HG03520 (cell line): ENCODE results near the gene GRM1.
A peak's percentile ranks its signal among the peaks of the same experiment; 100 is the strongest.

ENCODE experiments used
- ATAC-seq: cut with Tn5 transposase; IDR thresholded peaks from one replicate; pipeline ENCODE4 v1.9.1; 2021; ENCODE audit warnings: mild to moderate bottlenecking, moderate library complexity; ENCODE audit not compliant: unreplicated experiment

The GRM1 gene

GRCh38 chr6:146310628-146311027 is 281.8 kb downstream of the GRM1 start:
- no peak for ATAC-seq

DNA sequence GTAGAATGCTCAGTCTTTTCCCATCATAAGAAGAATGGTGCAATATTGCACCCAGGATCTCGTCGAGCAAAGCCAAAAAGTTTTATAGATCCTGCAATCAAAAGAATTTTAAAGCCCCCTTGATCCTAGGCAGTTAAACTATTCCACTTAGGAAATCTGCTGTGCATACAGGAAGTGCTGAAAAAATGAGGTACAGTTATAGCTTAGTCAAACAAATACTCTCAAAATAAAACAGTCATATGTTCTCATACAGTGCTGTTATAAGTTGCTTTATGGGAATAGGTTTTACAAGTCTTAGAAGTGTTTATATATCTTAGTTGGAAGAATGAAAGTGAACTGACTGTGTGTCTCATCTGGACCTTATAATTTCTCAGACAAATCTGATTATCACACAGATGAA is 282.2 kb downstream of the GRM1 start:
- ATAC-seq, result no peak

DNA sequence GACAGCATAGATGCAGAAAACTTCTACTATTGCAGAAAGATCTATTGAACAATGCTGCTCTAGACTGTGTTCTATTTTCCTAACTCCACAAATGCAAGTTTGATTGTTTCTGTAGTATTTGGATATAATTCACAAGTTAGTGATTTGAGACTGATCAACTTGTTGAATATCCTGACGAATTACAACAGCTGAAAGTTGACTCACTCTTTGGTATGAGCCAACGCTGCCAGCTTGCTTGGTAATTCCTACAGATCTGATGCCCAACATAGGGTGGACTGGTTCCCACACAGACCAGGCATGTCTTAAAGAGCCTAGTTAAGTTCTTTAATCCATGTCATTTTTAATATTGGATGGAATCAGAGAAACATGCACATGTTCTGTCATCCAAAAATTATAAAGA is 283.7 kb downstream of the GRM1 start:
- no peak for ATAC-seq

GRCh38 chr6:146315381-146316174 is 286.7 kb downstream of the GRM1 start:
- no peak for ATAC-seq

DNA sequence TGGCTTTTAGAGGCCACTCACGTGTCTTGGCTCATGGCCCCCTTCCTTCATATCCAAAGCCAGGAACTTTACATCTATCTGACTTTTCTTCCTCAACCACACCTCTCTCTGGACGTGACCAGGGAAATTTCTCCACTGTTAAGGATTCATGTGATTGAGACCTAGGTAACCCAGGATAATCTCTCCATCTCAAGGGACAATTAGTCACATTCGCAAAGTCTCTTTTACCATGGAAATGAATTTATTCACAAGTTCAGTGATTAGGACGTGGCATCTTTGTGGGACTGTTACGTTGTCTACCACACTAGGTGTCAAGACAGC is 287.3 kb downstream of the GRM1 start:
- no peak for ATAC-seq

GRCh38 chr6:146331013-146331412 is 302.2 kb downstream of the GRM1 start:
- no peak for ATAC-seq

DNA sequence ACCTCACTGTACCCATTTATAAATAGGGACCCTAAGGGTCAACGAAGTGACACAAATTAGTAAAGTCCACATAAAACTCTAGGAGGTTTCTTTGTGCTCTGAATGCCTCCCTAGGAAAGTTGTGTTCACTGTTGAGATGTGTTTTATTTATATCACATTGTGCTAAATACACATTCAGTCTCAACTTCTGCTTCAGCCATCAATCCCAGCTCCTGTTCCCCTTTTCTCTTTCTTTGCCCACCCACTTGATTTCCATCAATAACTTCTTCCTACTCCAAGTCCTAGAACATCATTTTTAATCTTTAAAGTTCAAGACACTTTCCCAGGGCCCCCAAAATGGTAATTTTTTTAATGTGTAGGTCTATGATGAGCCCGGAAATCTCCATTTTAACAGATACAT is 306.5 kb downstream of the GRM1 start:
- ATAC-seq, result no peak

DNA sequence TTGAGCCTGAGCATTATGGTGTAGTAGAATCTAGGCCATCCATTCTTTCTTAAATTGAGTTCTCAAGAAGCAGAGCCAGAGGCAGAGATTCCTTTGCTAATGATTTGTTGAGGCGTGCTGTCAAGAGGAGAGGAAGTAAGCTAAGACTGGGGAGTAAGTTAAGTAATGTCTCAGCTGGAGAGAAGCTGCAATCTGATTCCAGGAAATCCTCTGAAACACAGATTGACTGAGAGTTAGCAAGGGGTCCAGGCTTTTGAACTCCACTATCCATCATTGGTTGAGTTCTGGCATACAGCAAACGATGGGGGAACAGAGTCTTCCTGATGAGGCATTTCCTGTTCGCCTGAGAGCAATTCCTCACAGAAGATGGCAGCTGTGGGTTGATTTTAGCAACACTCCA is 307.3 kb downstream of the GRM1 start:
- ATAC-seq, result no peak

DNA sequence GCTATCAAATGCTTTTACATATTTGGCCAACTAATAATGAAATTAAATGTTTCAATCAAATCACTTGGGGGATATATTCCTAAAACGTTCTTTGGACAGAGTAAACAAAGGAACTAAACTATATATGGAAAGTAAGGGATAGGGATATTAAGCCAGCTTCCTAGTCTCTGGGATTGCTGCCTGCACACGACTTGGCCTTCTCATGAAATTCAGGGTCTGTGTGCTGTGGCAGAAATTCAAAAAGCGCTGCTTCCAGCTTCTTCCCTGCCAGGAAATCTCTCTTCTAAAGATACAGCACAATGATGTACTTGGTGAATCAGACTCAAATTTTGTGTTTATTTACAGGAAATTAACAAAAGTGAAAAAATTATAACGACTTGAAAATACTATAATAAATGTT is 308.5 kb downstream of the GRM1 start:
- ATAC-seq, result no peak

DNA sequence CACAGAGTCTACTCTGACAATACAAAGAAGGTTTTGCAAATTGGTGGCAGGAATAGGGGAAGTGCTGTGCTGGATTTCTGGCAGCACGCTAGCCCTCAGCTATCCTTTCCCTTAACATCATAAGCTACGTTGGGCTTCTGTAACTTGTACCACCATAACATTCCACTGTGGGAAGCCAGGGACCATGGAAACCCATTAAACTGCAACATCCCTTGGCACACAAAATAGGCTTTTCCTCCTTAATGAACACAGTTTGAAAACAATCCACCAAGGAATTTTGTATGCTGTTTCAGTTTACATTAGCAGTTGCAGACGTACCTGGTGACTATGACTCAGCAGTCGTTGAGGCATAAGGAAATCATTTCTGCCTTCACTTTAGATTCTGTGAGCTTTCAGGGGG is 310.9 kb downstream of the GRM1 start:
- no peak for ATAC-seq

- ATAC-seq, result no peak
Observed at GRCh38 chr6:146341493-146342230, 312.8 kb downstream of the GRM1 start.

GRCh38 chr6:146345598-146345997 is 316.7 kb downstream of the GRM1 start:
- no peak for ATAC-seq

DNA sequence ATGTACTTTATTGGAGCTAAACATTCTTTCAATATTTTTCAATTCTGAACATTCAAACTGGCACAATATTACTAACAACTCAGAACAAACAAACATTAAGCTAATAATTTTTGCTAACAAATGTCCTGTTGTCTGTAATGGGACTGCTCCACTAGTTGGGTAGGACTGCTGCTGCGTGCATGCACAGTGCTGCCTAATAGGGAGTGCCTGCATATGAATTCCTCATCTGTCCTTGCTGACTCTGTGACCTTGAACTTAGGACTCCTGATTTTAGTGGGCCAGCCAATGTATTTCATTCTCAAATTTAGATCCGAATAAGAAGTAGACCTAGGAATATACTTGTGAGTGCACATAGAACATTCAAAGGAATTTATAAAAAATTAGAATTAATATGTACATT is 318.2 kb downstream of the GRM1 start:
- ATAC-seq, result no peak

DNA sequence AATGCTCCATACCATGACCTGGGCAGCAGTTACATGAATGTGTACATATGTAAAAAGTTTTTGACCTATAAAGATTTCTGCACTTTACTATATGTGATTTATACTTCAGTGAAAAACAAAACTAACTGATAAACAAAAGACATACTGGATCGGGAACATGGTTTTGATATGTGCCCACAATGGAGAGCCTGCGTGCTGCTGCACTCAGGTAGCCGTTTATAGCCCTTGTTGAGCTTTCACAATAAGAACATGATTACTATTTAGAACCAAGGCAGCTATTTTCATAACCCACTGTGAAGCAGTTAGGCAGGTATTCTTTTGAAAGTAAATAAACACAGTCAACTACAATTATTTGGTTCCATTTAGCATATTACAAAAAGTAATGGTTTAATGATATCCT is 318.8 kb downstream of the GRM1 start:
- ATAC-seq, result no peak

DNA sequence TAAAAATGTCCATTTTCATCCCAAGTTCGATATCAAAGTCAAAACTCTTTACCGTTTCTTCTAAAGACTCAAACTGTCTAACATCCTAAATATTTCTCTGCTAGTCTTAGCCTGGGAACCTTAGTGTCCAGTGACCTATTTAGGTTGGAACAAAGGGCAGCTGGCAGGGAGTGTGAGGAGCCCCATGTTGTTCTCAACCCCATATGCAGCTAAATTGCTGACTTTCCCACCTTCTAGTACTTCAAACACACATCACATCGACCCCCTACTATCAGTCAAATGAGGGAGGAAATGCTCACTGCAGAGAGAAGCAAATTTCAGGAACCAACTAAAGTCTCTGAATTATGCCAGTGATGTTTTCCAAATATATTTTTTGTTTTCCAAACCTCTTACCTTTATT is 322.2 kb downstream of the GRM1 start:
- ATAC-seq, result no peak

DNA sequence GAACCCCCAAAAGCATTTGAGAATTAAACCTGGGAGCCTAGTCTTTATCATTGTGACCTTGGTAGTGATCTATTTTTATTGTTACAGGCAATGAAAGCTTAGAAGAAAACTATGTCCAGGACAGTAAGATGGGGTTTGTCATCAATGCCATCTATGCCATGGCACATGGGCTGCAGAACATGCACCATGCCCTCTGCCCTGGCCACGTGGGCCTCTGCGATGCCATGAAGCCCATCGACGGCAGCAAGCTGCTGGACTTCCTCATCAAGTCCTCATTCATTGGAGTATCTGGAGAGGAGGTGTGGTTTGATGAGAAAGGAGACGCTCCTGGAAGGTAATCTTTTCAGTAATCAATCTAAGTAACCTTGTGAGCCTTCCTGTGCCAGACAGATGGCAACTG is 323.3 kb downstream of the GRM1 start:
- ATAC-seq, result no peak

- ATAC-seq, result no peak
Observed at GRCh38 chr6:146354451-146354850, 325.6 kb downstream of the GRM1 start.

DNA sequence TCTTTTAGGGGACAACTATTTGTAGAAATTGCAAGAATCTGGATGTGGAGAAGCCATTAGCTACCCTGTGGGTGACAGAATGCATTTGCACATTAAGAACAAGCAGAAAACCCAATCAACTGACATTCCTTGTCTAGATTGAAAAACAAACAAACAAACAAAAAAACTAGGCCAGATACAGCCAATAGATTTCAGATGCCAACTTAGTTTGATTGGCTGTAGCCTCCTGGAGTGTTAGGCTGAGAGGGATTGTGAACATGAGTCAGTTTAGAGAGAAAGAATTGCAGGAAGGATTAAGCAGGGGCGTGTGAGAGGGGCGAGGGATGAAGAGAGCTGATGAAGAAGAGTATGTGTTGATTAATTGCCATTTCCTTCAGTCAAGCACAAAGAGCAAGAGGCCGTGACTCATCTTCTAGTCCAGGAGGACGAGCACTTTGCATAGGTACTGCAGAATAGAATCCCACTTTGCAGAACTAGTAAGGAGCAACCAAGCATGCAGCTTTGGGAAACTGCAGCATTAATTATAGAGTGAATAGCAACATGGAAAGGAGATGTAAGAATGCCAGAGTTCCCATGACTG is 326.7 kb downstream of the GRM1 start:
- no peak for ATAC-seq

DNA sequence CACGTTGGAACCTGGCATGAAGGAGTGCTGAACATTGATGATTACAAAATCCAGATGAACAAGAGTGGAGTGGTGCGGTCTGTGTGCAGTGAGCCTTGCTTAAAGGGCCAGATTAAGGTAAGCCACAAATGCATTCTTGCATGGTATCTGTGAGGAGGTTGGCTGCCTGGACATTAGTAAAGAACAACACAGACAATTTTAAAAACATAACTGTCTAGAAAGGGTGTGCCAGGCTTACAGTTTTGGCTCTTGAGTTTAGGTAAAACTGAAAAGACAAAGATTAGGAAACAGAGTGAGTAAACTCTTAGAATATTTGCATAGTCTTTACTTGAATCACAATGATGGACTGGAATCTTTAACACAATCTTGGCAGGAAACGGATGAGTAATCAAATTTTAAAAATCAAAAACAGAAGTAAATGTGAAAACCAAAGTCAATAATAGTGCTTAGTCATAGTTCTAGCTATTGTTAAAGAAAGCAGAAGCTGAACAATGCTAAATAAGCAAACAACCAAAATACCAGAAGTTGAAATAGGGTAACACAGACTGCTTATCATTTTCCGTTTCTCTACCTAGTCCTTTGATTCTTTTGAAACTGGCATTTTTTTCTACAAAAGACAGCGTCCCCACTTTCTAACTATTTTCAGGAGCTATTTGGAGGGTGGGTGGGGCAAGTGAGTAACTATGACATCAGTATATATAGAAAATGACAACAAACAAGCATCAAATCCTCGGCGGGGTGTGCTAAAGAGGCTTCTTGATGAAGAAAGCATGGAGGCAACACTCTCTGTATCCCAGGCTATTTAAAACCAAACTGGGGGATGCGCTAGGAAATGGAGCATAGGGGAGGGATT is 328.9 kb downstream of the GRM1 start:
- ATAC-seq, result peak; percentile 70

DNA sequence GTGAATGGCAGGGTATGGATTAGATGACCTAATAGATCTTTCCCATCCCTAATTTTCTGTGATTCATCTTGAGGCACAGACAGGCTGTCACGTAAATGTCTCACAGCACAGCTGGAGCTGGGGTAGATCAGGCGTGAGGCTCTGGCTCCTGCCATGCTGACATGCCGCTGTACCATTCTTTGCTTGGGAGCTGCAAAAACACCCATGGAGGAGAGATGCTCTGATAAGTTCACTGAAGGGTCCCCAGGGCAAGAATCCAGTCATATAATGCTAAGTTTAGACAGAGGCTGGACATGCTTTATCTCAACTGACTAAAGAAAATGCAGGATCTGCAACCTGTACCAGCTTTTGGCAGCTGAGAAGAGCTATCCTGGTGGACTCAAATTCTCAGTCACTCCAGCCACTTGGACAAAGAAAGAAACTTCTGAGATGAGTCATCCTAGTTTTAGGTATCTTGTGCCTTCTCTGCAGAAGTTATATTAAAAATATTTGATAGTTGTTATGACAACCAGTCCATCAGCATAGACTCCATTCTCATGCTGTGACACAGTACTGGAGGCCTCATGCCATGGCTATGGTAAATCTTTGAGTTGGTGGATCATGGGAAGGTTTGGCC is 329.7 kb downstream of the GRM1 start:
- ATAC-seq, result no peak

- no peak for ATAC-seq
Observed at GRCh38 chr6:146359131-146359530, 330.3 kb downstream of the GRM1 start.
